ENCODE measurements around the gene ALKBH4. TPM values are rescaled to one million over a fixed set of nuclear protein-coding genes. Genes with fewer than 3 reads are reported as not detected.
"Not testable (repeated sequence)": the region's sequence is repeated elsewhere in the genome, so short reads cannot be mapped to it uniquely, and the experiment has no call there.

Gene ALKBH4
- total RNA-seq, 1 experiment from 2014 or later: 13.8 TPM

- CTCF ChIA-PET: no interaction called here
- Mint-ChIP-seq H3K9me3 (ENCODE audit: unreplicated experiment) (no peaks in the 10 kb centered on the region), H3K27me3 (ENCODE audit: insufficient read depth, unreplicated experiment) (no peaks in the 10 kb centered on the region), H3K4me1 (ENCODE audit: low read depth, unreplicated experiment) (no peaks in the 10 kb centered on the region), H3K27ac (ENCODE audit: unreplicated experiment) (no peak overlapping the region), H3K4me3 (ENCODE audit: unreplicated experiment) (no peak overlapping the region), H3K36me3 (ENCODE audit: insufficient read depth, unreplicated experiment) (peaks cover 24% of the 10 kb centered on the region)
- Histone ChIP-seq H3K4me1 (peaks cover 3% of the 10 kb centered on the region; the same call in 1 of the 2 replicates), H3K36me3 (ENCODE audit: control insufficient read depth, insufficient read depth, low read length) (peaks cover 4% of the 10 kb centered on the region), H3K9me3 (no peaks in the 10 kb centered on the region), H3K27me3 (replicated peaks; ENCODE audit: control insufficient read depth, insufficient read depth, low read length) (no peaks in the 10 kb centered on the region), H3K4me3 (ENCODE audit: low read depth, low read length) (no peak overlapping the region)
- no TSS peak for BruUV-seq (replicated peaks)
- TF ChIP-seq CTCF (IDR thresholded peaks at IDR 0.05; ENCODE audit: insufficient read depth in 1 of 2, low read depth in 1 of 2, low read length in 1 of 2, severe bottlenecking in 1 of 2, unreplicated experiment in 1 of 2): no peak
- POLR2A ChIA-PET: no interaction called here
- no peak for DNase-seq
- intact Hi-C loops (cut with micrococcal nuclease; ENCODE audit: unreplicated experiment): loop anchor here (10.0 kb wide), 1 partner anchor 171 kb away; the partner anchor contains the start of gene SH2B2
Observed at GRCh38 chr7:102455596-102455995, 9.1 kb downstream of the ALKBH4 start.

- DNase-seq; H3K4me1 Mint-ChIP-seq (ENCODE audit: low read depth, unreplicated experiment); H3K27me3 Mint-ChIP-seq (ENCODE audit: insufficient read depth, unreplicated experiment); POLR2A ChIA-PET; H3K4me3 ChIP-seq (ENCODE audit: low read depth, low read length); BruUV-seq (replicated peaks); H3K27ac Mint-ChIP-seq (ENCODE audit: unreplicated experiment); H3K9me3 Mint-ChIP-seq (ENCODE audit: unreplicated experiment); H3K4me3 Mint-ChIP-seq (ENCODE audit: unreplicated experiment); H3K9me3 ChIP-seq; H3K4me1 ChIP-seq; H3K27me3 ChIP-seq (replicated peaks; ENCODE audit: control insufficient read depth, insufficient read depth, low read length); CTCF ChIA-PET; H3K36me3 ChIP-seq (ENCODE audit: control insufficient read depth, insufficient read depth, low read length): not testable (repeated sequence)
- peaks cover 21% of the 10 kb centered on the region for H3K36me3 Mint-ChIP-seq (ENCODE audit: insufficient read depth, unreplicated experiment)
- intact Hi-C loops (cut with micrococcal nuclease; ENCODE audit: unreplicated experiment): loop anchor here (10.0 kb wide), 1 partner anchor 170 kb away; the partner anchor contains the start of gene SH2B2
Observed at GRCh38 chr7:102454932-102455331, 9.7 kb downstream of the ALKBH4 start.

DNA sequence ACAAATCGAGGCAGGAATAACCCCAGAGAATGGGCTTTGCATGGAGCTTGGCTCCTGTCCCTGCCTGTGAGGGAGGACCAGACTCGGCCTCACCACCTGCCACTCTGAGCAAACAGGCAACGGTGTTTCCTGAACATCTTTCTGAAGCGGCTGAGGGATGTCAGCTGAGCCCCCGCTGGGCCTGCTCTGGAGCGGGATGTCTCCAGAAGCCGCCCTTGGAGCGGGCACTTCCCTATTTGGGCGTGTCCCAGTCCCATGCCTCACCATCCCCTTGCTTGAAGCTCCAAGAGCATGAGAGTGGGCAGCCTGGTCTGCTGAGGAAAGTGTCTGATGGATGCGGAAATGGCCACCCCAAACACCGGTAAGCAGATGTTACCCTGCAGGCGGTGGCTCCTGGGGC, 10.2 kb downstream of the ALKBH4 start:
- Histone ChIP-seq H3K4me3 (ENCODE audit: low read depth, low read length) (no peak overlapping the region), H3K36me3 (ENCODE audit: control insufficient read depth, insufficient read depth, low read length) (peaks cover 4% of the 10 kb centered on the region; the same call in 1 of the 2 replicates), H3K4me1 (peaks cover 3% of the 10 kb centered on the region; the same call in 1 of the 2 replicates), H3K9me3 (no peaks in the 10 kb centered on the region), H3K27me3 (replicated peaks; ENCODE audit: control insufficient read depth, insufficient read depth, low read length) (no peaks in the 10 kb centered on the region)
- intact Hi-C loops (cut with micrococcal nuclease; ENCODE audit: unreplicated experiment): loop anchor here (10.0 kb wide), 1 partner anchor 170 kb away; the partner anchor contains the start of gene SH2B2
- Mint-ChIP-seq H3K9me3 (ENCODE audit: unreplicated experiment) (no peaks in the 10 kb centered on the region), H3K27ac (ENCODE audit: unreplicated experiment) (no peak overlapping the region), H3K36me3 (ENCODE audit: insufficient read depth, unreplicated experiment) (peaks cover 21% of the 10 kb centered on the region), H3K4me3 (ENCODE audit: unreplicated experiment) (no peak overlapping the region), H3K27me3 (ENCODE audit: insufficient read depth, unreplicated experiment) (no peaks in the 10 kb centered on the region), H3K4me1 (ENCODE audit: low read depth, unreplicated experiment) (no peaks in the 10 kb centered on the region)
- no TSS peak for BruUV-seq (replicated peaks)
- DNase-seq: no peak
- ChIA-PET CTCF (no interaction called here), POLR2A (no interaction called here)
- TF ChIP-seq CTCF (IDR thresholded peaks at IDR 0.05; ENCODE audit: insufficient read depth in 1 of 2, low read depth in 1 of 2, low read length in 1 of 2, severe bottlenecking in 1 of 2, unreplicated experiment in 1 of 2): no peak

GRCh38 chr7:102453319-102453718, 11.3 kb downstream of the ALKBH4 start:
- Histone ChIP-seq H3K4me1 (peaks cover 3% of the 10 kb centered on the region; the same call in 1 of the 2 replicates), H3K27me3 (replicated peaks; ENCODE audit: control insufficient read depth, insufficient read depth, low read length) (no peaks in the 10 kb centered on the region), H3K9me3 (no peaks in the 10 kb centered on the region), H3K36me3 (ENCODE audit: control insufficient read depth, insufficient read depth, low read length) (peaks cover 2% of the 10 kb centered on the region; the same call in 1 of the 2 replicates), H3K4me3 (ENCODE audit: low read depth, low read length) (no peak overlapping the region)
- Mint-ChIP-seq H3K36me3 (ENCODE audit: insufficient read depth, unreplicated experiment) (peaks cover 12% of the 10 kb centered on the region), H3K9me3 (ENCODE audit: unreplicated experiment) (no peaks in the 10 kb centered on the region), H3K4me3 (ENCODE audit: unreplicated experiment) (no peak overlapping the region), H3K27ac (ENCODE audit: unreplicated experiment) (no peak overlapping the region), H3K27me3 (ENCODE audit: insufficient read depth, unreplicated experiment) (no peaks in the 10 kb centered on the region), H3K4me1 (ENCODE audit: low read depth, unreplicated experiment) (no peaks in the 10 kb centered on the region)
- TF ChIP-seq CTCF (IDR thresholded peaks at IDR 0.05; ENCODE audit: insufficient read depth in 1 of 2, low read depth in 1 of 2, low read length in 1 of 2, severe bottlenecking in 1 of 2, unreplicated experiment in 1 of 2): no peak
- intact Hi-C loops (cut with micrococcal nuclease; ENCODE audit: unreplicated experiment): loop anchor here (10.0 kb wide), 1 partner anchor 169 kb away; the partner anchor contains the start of gene SH2B2
- ChIA-PET POLR2A (no interaction called here), CTCF (no interaction called here)
- no TSS peak for BruUV-seq (replicated peaks)
- DNase-seq: no peak

Data from Caco-2 (cell line).